Central memory CD4-positive, alpha-beta T cell (primary cell): Measurements from ENCODE around the gene PLCH1.

Source experiments
- DNase-seq: peaks from one replicate; pipeline ENCODE4 v3.0.0; 2022

Gene PLCH1

GRCh38 chr3:155603302-155603701 is 141.6 kb downstream of the PLCH1 start:
- DNase-seq = no peak

GRCh38 chr3:155602307-155602706 is 142.6 kb downstream of the PLCH1 start:
- no peak for DNase-seq

GRCh38 chr3:155598671-155599070 is 146.2 kb downstream of the PLCH1 start:
- no peak for DNase-seq

- DNase-seq = no peak
Measured at GRCh38 chr3:155596615-155597014, 148.3 kb downstream of the PLCH1 start.

GRCh38 chr3:155595371-155595770 is 149.5 kb downstream of the PLCH1 start:
- no peak for DNase-seq

- DNase-seq = no peak
Measured at GRCh38 chr3:155594526-155595187, 150.2 kb downstream of the PLCH1 start.

- DNase-seq = no peak
Measured at GRCh38 chr3:155587581-155587980, 157.3 kb downstream of the PLCH1 start.

- no peak for DNase-seq
Measured at GRCh38 chr3:155585384-155585783, 159.5 kb downstream of the PLCH1 start.

GRCh38 chr3:155581579-155581978 is 163.3 kb downstream of the PLCH1 start:
- no peak for DNase-seq

- DNase-seq = no peak
Measured at GRCh38 chr3:155572085-155572484, 172.8 kb downstream of the PLCH1 start.

- no peak for DNase-seq
Measured at GRCh38 chr3:155568295-155568694, 176.6 kb downstream of the PLCH1 start.

GRCh38 chr3:155560594-155560993 is 184.3 kb downstream of the PLCH1 start:
- DNase-seq = no peak

GRCh38 chr3:155560135-155560534 is 184.7 kb downstream of the PLCH1 start:
- no peak for DNase-seq

GRCh38 chr3:155556531-155556930 is 188.3 kb downstream of the PLCH1 start:
- DNase-seq = no peak

- DNase-seq = no peak
Measured at GRCh38 chr3:155555479-155556060, 189.3 kb downstream of the PLCH1 start.

- no peak for DNase-seq
Measured at GRCh38 chr3:155554777-155555451, 190.0 kb downstream of the PLCH1 start.

- DNase-seq = no peak
Measured at GRCh38 chr3:155553780-155554179, 191.1 kb downstream of the PLCH1 start.

- no peak for DNase-seq
Measured at GRCh38 chr3:155553326-155553725, 191.5 kb downstream of the PLCH1 start.

GRCh38 chr3:155550391-155550790 is 194.5 kb downstream of the PLCH1 start:
- DNase-seq = no peak

- DNase-seq = no peak
Measured at GRCh38 chr3:155549087-155549486, 195.8 kb downstream of the PLCH1 start.

GRCh38 chr3:155548195-155548594 is 196.7 kb downstream of the PLCH1 start:
- no peak for DNase-seq

GRCh38 chr3:155535098-155535497 is 209.8 kb downstream of the PLCH1 start:
- no peak for DNase-seq

GRCh38 chr3:155528579-155528978 is 216.3 kb downstream of the PLCH1 start:
- DNase-seq = no peak

- no peak for DNase-seq
Measured at GRCh38 chr3:155525324-155525833, 219.5 kb downstream of the PLCH1 start.
